ENCODE results near the gene MICAL3. TPM values are rescaled to one million over a fixed set of nuclear protein-coding genes. Genes with fewer than 3 reads are reported as not detected.
"Not testable (repeated sequence)": the region's sequence is repeated elsewhere in the genome, so short reads cannot be mapped to it uniquely, and the experiment has no call there.

The MICAL3 gene
- total and polyA plus RNA-seq, 2 donors, result 2.7 to 4.0 TPM

GRCh38 chr22:18056161-18056666 lies 31.9 kb upstream of the MICAL3 start:
- H3K27ac ChIP-seq (ENCODE audit: low read depth in 1 of 2, low read length in 1 of 2), result no peak overlapping the region
- H3K4me3 ChIP-seq (ENCODE audit: low read length in 2 of 2), result no peak overlapping the region
- peaks cover 0 to 2% of the 10 kb centered on the region in 2 donors for H3K27me3 ChIP-seq (ENCODE audit: control insufficient read depth in 2 of 2, insufficient read depth in 1 of 2, low read length in 1 of 2)
- no peaks in the 10 kb centered on the region for H3K9me3 ChIP-seq (ENCODE audit: control insufficient read depth in 2 of 2, insufficient read depth in 1 of 2, low read length in 1 of 2)
- no peaks in the 10 kb centered on the region for H3K4me1 ChIP-seq (ENCODE audit: control insufficient read depth in 2 of 2, insufficient read depth in 2 of 2, low read length in 2 of 2)
- no peaks in the 10 kb centered on the region for H3K36me3 ChIP-seq (ENCODE audit: control insufficient read depth in 2 of 2, insufficient read depth in 2 of 2, low read length in 1 of 2)
- DNase-seq (ENCODE audit: low read depth in 6 of 9, low spot score in 9 of 9), result no peak
- 97% methylated on average over 4 of the region's 4 CpGs for WGBS

- Histone ChIP-seq H3K4me3 (ENCODE audit: low read length in 2 of 2) (no peak overlapping the region), H3K27ac (ENCODE audit: low read depth in 1 of 2, low read length in 1 of 2) (no peak overlapping the region), H3K4me1 (ENCODE audit: control insufficient read depth in 2 of 2, insufficient read depth in 2 of 2, low read length in 2 of 2) (no peaks in the 10 kb centered on the region), H3K27me3 (ENCODE audit: control insufficient read depth in 2 of 2, insufficient read depth in 1 of 2, low read length in 1 of 2) (no peaks in the 10 kb centered on the region), H3K9me3 (ENCODE audit: control insufficient read depth in 2 of 2, insufficient read depth in 1 of 2, low read length in 1 of 2) (no peaks in the 10 kb centered on the region), H3K36me3 (ENCODE audit: control insufficient read depth in 2 of 2, insufficient read depth in 2 of 2, low read length in 1 of 2) (no peaks in the 10 kb centered on the region)
- 97% methylated on average over 7 of the region's 7 CpGs for WGBS
- no peak for DNase-seq (ENCODE audit: low read depth in 6 of 9, low spot score in 9 of 9)
Observed at GRCh38 chr22:18055619-18056160, 31.3 kb upstream of the MICAL3 start.

DNA sequence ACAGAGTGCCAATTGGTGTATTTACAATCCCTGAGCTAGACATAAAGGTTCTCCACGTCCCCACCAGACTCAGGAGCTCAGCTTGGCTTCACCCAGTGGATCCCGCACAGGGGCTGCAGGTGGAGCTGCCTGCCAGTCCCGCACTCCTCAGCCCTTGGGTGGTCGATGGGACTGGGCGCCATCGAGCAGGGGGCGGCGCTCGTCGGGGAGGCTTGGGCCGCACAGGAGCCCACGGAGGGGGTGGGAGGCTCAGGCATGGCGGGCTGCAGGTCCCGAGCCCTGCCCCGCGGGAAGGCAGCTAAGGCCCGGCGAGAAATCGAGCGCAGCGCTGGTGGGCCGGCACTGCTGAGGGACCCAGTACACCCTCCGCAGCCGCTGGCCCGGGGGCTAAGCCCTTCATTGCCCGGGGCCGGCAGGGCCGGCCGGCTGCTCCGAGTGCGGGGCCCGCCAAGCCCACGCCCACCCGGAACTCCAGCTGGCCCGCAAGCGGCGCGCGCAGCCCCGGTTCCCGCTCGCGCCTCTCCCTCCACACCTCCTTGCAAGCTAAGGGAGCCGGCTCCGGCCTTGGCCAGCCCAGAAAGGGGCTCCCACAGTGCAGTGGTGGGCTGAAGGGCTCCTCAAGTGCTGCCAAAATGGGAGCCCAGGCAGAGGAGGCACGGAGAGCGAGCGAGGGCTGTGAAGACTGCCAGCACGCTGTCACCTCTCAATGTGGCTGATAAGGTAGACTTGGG lies 29.0 kb upstream of the MICAL3 start:
- WGBS, result 96% methylated on average over 43 of the region's 49 CpGs
- not testable (repeated sequence) for H3K27ac ChIP-seq (ENCODE audit: low read depth in 1 of 2, low read length in 1 of 2); H3K27me3 ChIP-seq (ENCODE audit: control insufficient read depth in 2 of 2, insufficient read depth in 1 of 2, low read length in 1 of 2); H3K36me3 ChIP-seq (ENCODE audit: control insufficient read depth in 2 of 2, insufficient read depth in 2 of 2, low read length in 1 of 2); DNase-seq (ENCODE audit: low read depth in 6 of 9, low spot score in 9 of 9); H3K4me3 ChIP-seq (ENCODE audit: low read length in 2 of 2); H3K4me1 ChIP-seq (ENCODE audit: control insufficient read depth in 2 of 2, insufficient read depth in 2 of 2, low read length in 2 of 2); H3K9me3 ChIP-seq (ENCODE audit: control insufficient read depth in 2 of 2, insufficient read depth in 1 of 2, low read length in 1 of 2)

DNA sequence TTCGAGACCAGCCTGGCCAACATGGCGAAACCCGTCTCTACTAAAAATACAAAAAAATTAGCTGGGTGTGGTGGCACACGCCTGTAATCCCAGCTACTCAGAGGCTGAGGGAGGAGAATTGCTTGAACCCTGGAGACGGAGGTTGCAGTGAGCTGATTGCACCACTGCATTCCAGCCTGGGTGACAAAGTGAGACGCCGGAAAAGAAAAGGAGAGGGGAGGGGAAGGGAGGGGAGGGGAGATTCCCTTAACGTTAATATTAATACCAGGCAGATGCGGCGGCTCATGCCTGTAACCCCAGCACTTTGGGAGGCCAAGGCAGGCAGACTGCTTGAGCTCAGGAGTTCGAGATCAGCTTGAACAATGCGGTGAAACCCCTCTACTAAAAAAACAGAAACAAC lies 26.8 kb upstream of the MICAL3 start:
- not testable (repeated sequence) for H3K36me3 ChIP-seq (ENCODE audit: control insufficient read depth in 2 of 2, insufficient read depth in 2 of 2, low read length in 1 of 2); H3K4me3 ChIP-seq (ENCODE audit: low read length in 2 of 2); H3K27ac ChIP-seq (ENCODE audit: low read depth in 1 of 2, low read length in 1 of 2); H3K4me1 ChIP-seq (ENCODE audit: control insufficient read depth in 2 of 2, insufficient read depth in 2 of 2, low read length in 2 of 2); DNase-seq (ENCODE audit: low read depth in 6 of 9, low spot score in 9 of 9); H3K9me3 ChIP-seq (ENCODE audit: control insufficient read depth in 2 of 2, insufficient read depth in 1 of 2, low read length in 1 of 2); H3K27me3 ChIP-seq (ENCODE audit: control insufficient read depth in 2 of 2, insufficient read depth in 1 of 2, low read length in 1 of 2)
- WGBS, result 93% methylated on average over 12 of the region's 12 CpGs

- no peaks in the 10 kb centered on the region for H3K36me3 ChIP-seq (ENCODE audit: control insufficient read depth in 2 of 2, insufficient read depth in 2 of 2, low read length in 1 of 2)
- H3K27ac ChIP-seq (ENCODE audit: low read depth in 1 of 2, low read length in 1 of 2), result no peak overlapping the region
- WGBS, result 92% methylated on average over 5 of the region's 5 CpGs
- no peak for DNase-seq (ENCODE audit: low read depth in 6 of 9, low spot score in 9 of 9)
- no peak overlapping the region for H3K4me3 ChIP-seq (ENCODE audit: low read length in 2 of 2)
- no peaks in the 10 kb centered on the region for H3K4me1 ChIP-seq (ENCODE audit: control insufficient read depth in 2 of 2, insufficient read depth in 2 of 2, low read length in 2 of 2)
- no peaks in the 10 kb centered on the region for H3K9me3 ChIP-seq (ENCODE audit: control insufficient read depth in 2 of 2, insufficient read depth in 1 of 2, low read length in 1 of 2)
- H3K27me3 ChIP-seq (ENCODE audit: control insufficient read depth in 2 of 2, insufficient read depth in 1 of 2, low read length in 1 of 2), result peaks cover 0 to 6% of the 10 kb centered on the region in 2 donors
Observed at GRCh38 chr22:18050065-18050464, 25.7 kb upstream of the MICAL3 start.

GRCh38 chr22:18048441-18048898 lies 24.1 kb upstream of the MICAL3 start:
- H3K4me1 ChIP-seq (ENCODE audit: control insufficient read depth in 2 of 2, insufficient read depth in 2 of 2, low read length in 2 of 2), result no peaks in the 10 kb centered on the region
- no peak overlapping the region for H3K27ac ChIP-seq (ENCODE audit: low read depth in 1 of 2, low read length in 1 of 2)
- no peak for DNase-seq (ENCODE audit: low read depth in 6 of 9, low spot score in 9 of 9)
- H3K9me3 ChIP-seq (ENCODE audit: control insufficient read depth in 2 of 2, insufficient read depth in 1 of 2, low read length in 1 of 2), result no peaks in the 10 kb centered on the region
- no peak overlapping the region for H3K4me3 ChIP-seq (ENCODE audit: low read length in 2 of 2)
- H3K36me3 ChIP-seq (ENCODE audit: control insufficient read depth in 2 of 2, insufficient read depth in 2 of 2, low read length in 1 of 2), result no peaks in the 10 kb centered on the region
- H3K27me3 ChIP-seq (ENCODE audit: control insufficient read depth in 2 of 2, insufficient read depth in 1 of 2, low read length in 1 of 2), result peaks cover 0 to 6% of the 10 kb centered on the region in 2 donors
- 66% methylated on average over 29 of the region's 29 CpGs for WGBS

DNA sequence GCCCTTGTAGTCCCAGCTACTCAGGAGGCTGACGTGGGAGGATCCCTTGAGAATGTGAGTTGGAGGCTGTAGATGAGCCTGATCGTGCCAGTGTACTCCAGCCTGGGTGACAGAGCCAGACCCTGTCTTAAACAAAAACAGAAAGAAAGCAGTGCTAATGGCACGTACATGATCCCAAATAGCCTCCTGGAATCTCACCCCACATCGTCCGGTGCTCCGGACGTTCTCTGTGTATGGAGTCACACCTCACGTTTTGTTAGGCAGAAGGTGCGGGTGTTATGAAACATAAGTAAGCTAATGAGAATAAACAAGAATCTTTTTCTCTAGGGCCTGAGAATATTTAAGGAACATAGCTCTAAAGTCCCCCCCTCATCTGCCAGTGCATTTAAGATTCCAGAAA lies 23.7 kb upstream of the MICAL3 start:
- H3K4me3 ChIP-seq (ENCODE audit: low read length in 2 of 2), result no peak overlapping the region

GRCh38 chr22:18045794-18046193 lies 21.4 kb upstream of the MICAL3 start:
- no peaks in the 10 kb centered on the region for H3K9me3 ChIP-seq (ENCODE audit: control insufficient read depth in 2 of 2, insufficient read depth in 1 of 2, low read length in 1 of 2)
- no peak overlapping the region for H3K4me3 ChIP-seq (ENCODE audit: low read length in 2 of 2)
- peaks cover 0 to 6% of the 10 kb centered on the region in 2 donors for H3K27me3 ChIP-seq (ENCODE audit: control insufficient read depth in 2 of 2, insufficient read depth in 1 of 2, low read length in 1 of 2)
- no peak overlapping the region for H3K27ac ChIP-seq (ENCODE audit: low read depth in 1 of 2, low read length in 1 of 2)
- no peaks in the 10 kb centered on the region for H3K4me1 ChIP-seq (ENCODE audit: control insufficient read depth in 2 of 2, insufficient read depth in 2 of 2, low read length in 2 of 2)
- 99% methylated on average over 4 of the region's 4 CpGs for WGBS
- no peak for DNase-seq (ENCODE audit: low read depth in 6 of 9, low spot score in 9 of 9)
- no peaks in the 10 kb centered on the region for H3K36me3 ChIP-seq (ENCODE audit: control insufficient read depth in 2 of 2, insufficient read depth in 2 of 2, low read length in 1 of 2)

More for the DNA sequence above, 23.7 kb upstream of the MICAL3 start:
- H3K9me3 ChIP-seq (ENCODE audit: control insufficient read depth in 2 of 2, insufficient read depth in 1 of 2, low read length in 1 of 2), result no peaks in the 10 kb centered on the region
- no peak overlapping the region for H3K27ac ChIP-seq (ENCODE audit: low read depth in 1 of 2, low read length in 1 of 2)
- no peaks in the 10 kb centered on the region for H3K36me3 ChIP-seq (ENCODE audit: control insufficient read depth in 2 of 2, insufficient read depth in 2 of 2, low read length in 1 of 2)
- no peak for DNase-seq (ENCODE audit: low read depth in 6 of 9, low spot score in 9 of 9)
- H3K4me1 ChIP-seq (ENCODE audit: control insufficient read depth in 2 of 2, insufficient read depth in 2 of 2, low read length in 2 of 2), result no peaks in the 10 kb centered on the region
- WGBS, result 94% methylated on average over 9 of the region's 9 CpGs
- H3K27me3 ChIP-seq (ENCODE audit: control insufficient read depth in 2 of 2, insufficient read depth in 1 of 2, low read length in 1 of 2), result peaks cover 0 to 6% of the 10 kb centered on the region in 2 donors

GRCh38 chr22:18044548-18045271 lies 20.3 kb upstream of the MICAL3 start:
- H3K4me1 ChIP-seq (ENCODE audit: control insufficient read depth in 2 of 2, insufficient read depth in 2 of 2, low read length in 2 of 2), result no peaks in the 10 kb centered on the region
- no peak overlapping the region for H3K27ac ChIP-seq (ENCODE audit: low read depth in 1 of 2, low read length in 1 of 2)
- WGBS, result 96% methylated on average over 11 of the region's 11 CpGs
- H3K27me3 ChIP-seq (ENCODE audit: control insufficient read depth in 2 of 2, insufficient read depth in 1 of 2, low read length in 1 of 2), result peaks cover 0 to 6% of the 10 kb centered on the region in 2 donors
- no peaks in the 10 kb centered on the region for H3K36me3 ChIP-seq (ENCODE audit: control insufficient read depth in 2 of 2, insufficient read depth in 2 of 2, low read length in 1 of 2)
- H3K9me3 ChIP-seq (ENCODE audit: control insufficient read depth in 2 of 2, insufficient read depth in 1 of 2, low read length in 1 of 2), result no peaks in the 10 kb centered on the region
- no peak overlapping the region for H3K4me3 ChIP-seq (ENCODE audit: low read length in 2 of 2)
- DNase-seq (ENCODE audit: low read depth in 6 of 9, low spot score in 9 of 9), result no peak
